ENCODE measurements around the gene NUTF2. TPM values are rescaled to one million over a fixed set of nuclear protein-coding genes. Genes with fewer than 3 reads are reported as not detected.

The NUTF2 gene
- polyA plus RNA-seq, 3 donors, result 64.2 to 104 (median 90.3) TPM

DNA sequence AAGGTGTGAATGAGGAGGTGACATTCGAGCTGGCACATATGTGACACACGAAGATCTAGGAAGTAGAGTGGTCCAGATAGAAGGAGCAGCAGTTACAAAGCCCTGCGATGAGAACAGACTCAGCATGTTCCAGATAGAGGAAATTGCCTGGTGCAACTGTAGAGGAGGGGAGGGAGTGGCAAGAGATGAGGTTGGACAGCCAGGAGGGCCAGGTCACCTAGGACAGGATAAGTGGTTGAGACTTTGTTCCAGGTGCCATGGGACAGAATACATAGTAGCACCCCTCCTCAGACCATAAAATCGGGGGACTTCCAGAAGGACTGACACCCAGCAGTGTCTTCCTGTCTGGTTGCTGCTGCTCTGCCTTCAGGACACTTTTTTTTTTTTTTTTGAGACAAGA is 11.8 kb downstream of the NUTF2 start:
- H3K27ac ChIP-seq (ENCODE audit: low read depth in 1 of 2, low read length in 2 of 2), result peak overlapping the region in 1 of 2 donors; percentile 66
- intact Hi-C loops (cut with micrococcal nuclease), result no loop called here
- H3K4me1 ChIP-seq (ENCODE audit: control insufficient read depth in 1 of 2, insufficient read depth in 2 of 2, low read length in 2 of 2), result peaks cover 4 to 12% of the 10 kb centered on the region in 2 donors
- TF ChIP-seq, protein P1, sequence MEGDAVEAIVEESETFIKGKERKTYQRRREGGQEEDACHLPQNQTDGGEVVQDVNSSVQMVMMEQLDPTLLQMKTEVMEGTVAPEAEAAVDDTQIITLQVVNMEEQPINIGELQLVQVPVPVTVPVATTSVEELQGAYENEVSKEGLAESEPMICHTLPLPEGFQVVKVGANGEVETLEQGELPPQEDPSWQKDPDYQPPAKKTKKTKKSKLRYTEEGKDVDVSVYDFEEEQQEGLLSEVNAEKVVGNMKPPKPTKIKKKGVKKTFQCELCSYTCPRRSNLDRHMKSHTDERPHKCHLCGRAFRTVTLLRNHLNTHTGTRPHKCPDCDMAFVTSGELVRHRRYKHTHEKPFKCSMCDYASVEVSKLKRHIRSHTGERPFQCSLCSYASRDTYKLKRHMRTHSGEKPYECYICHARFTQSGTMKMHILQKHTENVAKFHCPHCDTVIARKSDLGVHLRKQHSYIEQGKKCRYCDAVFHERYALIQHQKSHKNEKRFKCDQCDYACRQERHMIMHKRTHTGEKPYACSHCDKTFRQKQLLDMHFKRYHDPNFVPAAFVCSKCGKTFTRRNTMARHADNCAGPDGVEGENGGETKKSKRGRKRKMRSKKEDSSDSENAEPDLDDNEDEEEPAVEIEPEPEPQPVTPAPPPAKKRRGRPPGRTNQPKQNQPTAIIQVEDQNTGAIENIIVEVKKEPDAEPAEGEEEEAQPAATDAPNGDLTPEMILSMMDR (IDR thresholded peaks at IDR 0.05), result no peak
- H3K4me1 Mint-ChIP-seq, result peaks cover 26% of the 10 kb centered on the region
- 69% methylated on average over 4 of the region's 4 CpGs for WGBS (ENCODE audit: insufficient coverage)
- H2AFZ ChIP-seq (ENCODE audit: insufficient read depth, low read depth, low read length, poor library complexity, severe bottlenecking), result no peak overlapping the region
- H3K27me3 Mint-ChIP-seq (ENCODE audit: low read depth in 3 of 3), result no peaks in the 10 kb centered on the region
- peaks cover 14 to 31% of the 10 kb centered on the region in 2 donors for H3K36me3 ChIP-seq (replicated peaks in 1 of 2; ENCODE audit: control insufficient read depth in 1 of 2, insufficient read depth in 2 of 2, low read length in 2 of 2)
- no peaks in the 10 kb centered on the region for H3K9me3 ChIP-seq (replicated peaks in 1 of 2; ENCODE audit: control insufficient read depth in 1 of 2, insufficient read depth in 1 of 2, low read length in 2 of 2)
- peak overlapping the region; percentile 68 to 92 (median 87) for H3K27ac Mint-ChIP-seq
- H3K4me3 ChIP-seq (replicated peaks in 1 of 3; ENCODE audit: low read depth in 2 of 3, low read length in 3 of 3), result no peak overlapping the region
- H3K27me3 ChIP-seq (ENCODE audit: control insufficient read depth in 2 of 2, insufficient read depth in 2 of 2, low read length in 2 of 2), result no peaks in the 10 kb centered on the region
- H3K4me2 ChIP-seq (replicated peaks; ENCODE audit: extremely low read depth, low read length, poor library complexity, severe bottlenecking), result no peak overlapping the region
- no peak overlapping the region for H3K9ac ChIP-seq (ENCODE audit: insufficient read depth, low read length, poor library complexity, severe bottlenecking)
- H3K9me3 Mint-ChIP-seq, result peaks cover 0 to 2% (median 0%) of the 10 kb centered on the region in 7 donors
- H3K36me3 Mint-ChIP-seq, result peaks cover 19 to 25% of the 10 kb centered on the region in 2 donors
- H3K4me3 Mint-ChIP-seq, result no peak overlapping the region
- peaks cover 57% of the 10 kb centered on the region for H4K20me1 ChIP-seq (ENCODE audit: insufficient read depth, low read length)
- no peak for DNase-seq
- H3K79me2 ChIP-seq (ENCODE audit: insufficient read depth, low read length), result peaks cover 96% of the 10 kb centered on the region

DNA sequence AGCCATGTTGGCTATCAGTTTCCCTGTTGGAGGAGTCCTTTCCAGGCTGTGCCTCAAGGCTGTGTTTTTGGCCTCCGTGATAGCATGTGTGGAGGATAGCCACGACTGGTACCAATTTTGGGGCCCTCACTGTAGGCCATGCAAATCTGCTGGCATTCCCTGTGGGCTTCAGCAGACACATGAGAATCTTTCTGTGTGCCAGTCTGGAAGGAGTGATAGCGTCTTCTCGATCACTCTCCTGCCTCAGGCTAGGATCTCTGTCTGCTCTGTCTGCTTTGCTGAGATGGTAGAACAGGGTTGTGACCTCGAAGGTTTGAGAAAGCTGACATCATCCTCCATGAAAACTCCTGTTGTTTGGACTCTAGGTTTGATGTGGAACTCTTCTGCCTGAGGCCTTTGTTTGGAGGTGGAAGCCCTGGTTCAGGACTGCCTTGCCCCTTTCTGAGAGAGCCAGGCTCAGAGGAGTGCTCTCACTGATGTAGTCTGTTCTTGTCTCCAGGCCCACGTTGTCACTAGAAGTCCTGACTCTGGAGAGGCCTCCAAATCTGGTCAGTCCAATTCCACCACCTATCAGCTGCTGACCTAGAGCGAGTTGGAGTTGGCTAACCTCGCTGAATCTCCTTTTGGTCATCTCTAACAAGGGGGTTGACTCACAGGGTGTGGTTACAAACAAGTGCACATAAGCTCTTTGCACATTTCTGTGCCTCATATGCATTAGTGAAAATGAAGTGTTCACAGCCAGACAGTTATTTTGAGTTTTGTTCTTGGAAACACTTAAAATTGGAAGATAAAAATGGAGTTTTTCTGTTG is 14.1 kb downstream of the NUTF2 start:
- H3K27me3 ChIP-seq (ENCODE audit: control insufficient read depth in 2 of 2, insufficient read depth in 2 of 2, low read length in 2 of 2), result no peaks in the 10 kb centered on the region
- no peak overlapping the region for H3K9ac ChIP-seq (ENCODE audit: insufficient read depth, low read length, poor library complexity, severe bottlenecking)
- TF ChIP-seq, protein P1 (IDR thresholded peaks at IDR 0.05), result no peak
- peaks cover 42% of the 10 kb centered on the region for H4K20me1 ChIP-seq (ENCODE audit: insufficient read depth, low read length)
- H3K4me1 ChIP-seq (ENCODE audit: control insufficient read depth in 1 of 2, insufficient read depth in 2 of 2, low read length in 2 of 2), result peaks cover 4 to 12% of the 10 kb centered on the region in 2 donors
- 97% methylated on average over 4 of the region's 8 CpGs for WGBS (ENCODE audit: insufficient coverage)
- H3K79me2 ChIP-seq (ENCODE audit: insufficient read depth, low read length), result peaks cover 83% of the 10 kb centered on the region
- Mint-ChIP-seq H3K9me3 (peaks cover 0 to 2% (median 0%) of the 10 kb centered on the region in 7 donors), H3K36me3 (peaks cover 26 to 31% of the 10 kb centered on the region in 2 donors), H3K4me1 (peaks cover 23% of the 10 kb centered on the region), H3K27ac (peak overlapping the region in 6 of 7 donors; percentile 65 to 92 (median 79)), H3K4me3 (no peak overlapping the region), H3K27me3 (ENCODE audit: low read depth in 3 of 3) (no peaks in the 10 kb centered on the region)
- H3K9me3 ChIP-seq (replicated peaks in 1 of 2; ENCODE audit: control insufficient read depth in 1 of 2, insufficient read depth in 1 of 2, low read length in 2 of 2), result no peaks in the 10 kb centered on the region
- intact Hi-C loops (cut with micrococcal nuclease), result no loop called here
- no peak overlapping the region for H2AFZ ChIP-seq (ENCODE audit: insufficient read depth, low read depth, low read length, poor library complexity, severe bottlenecking)
- H3K4me2 ChIP-seq (replicated peaks; ENCODE audit: extremely low read depth, low read length, poor library complexity, severe bottlenecking), result no peak overlapping the region
- H3K36me3 ChIP-seq (replicated peaks in 1 of 2; ENCODE audit: control insufficient read depth in 1 of 2, insufficient read depth in 2 of 2, low read length in 2 of 2), result peaks cover 15 to 44% of the 10 kb centered on the region in 2 donors
- DNase-seq, result no peak
- H3K4me3 ChIP-seq (replicated peaks in 1 of 3; ENCODE audit: low read depth in 2 of 3, low read length in 3 of 3), result no peak overlapping the region
- H3K27ac ChIP-seq (ENCODE audit: low read depth in 1 of 2, low read length in 2 of 2), result peak overlapping the region in 1 of 2 donors; percentile 59
